AG10803 (cell line): ENCODE measurements around the gene TAF12.
A peak's percentile ranks its signal among the peaks of the same experiment; 100 is the strongest.
"Not testable (repeated sequence)": the region's sequence is repeated elsewhere in the genome, so short reads cannot be mapped to it uniquely, and the experiment has no call there.

ENCODE experiments used
- DNase-seq: peaks from one replicate; pipeline ENCODE4 v3.0.0; 2010; ENCODE audit warnings: low read depth
- H3K4me3 ChIP-seq: 2 replicates; pipeline ENCODE4 v1.5.1; 2011; ENCODE audit warnings: mild to moderate bottlenecking, low read length, control low read depth
- TF ChIP-seq, protein P1 (sequence below): conservative IDR thresholded peaks from 2 replicates; pipeline ENCODE4 v1.5.1; 2011; ENCODE audit warnings: mild to moderate bottlenecking, low read length, control low read depth, inconsistent platforms

Gene TAF12

DNA sequence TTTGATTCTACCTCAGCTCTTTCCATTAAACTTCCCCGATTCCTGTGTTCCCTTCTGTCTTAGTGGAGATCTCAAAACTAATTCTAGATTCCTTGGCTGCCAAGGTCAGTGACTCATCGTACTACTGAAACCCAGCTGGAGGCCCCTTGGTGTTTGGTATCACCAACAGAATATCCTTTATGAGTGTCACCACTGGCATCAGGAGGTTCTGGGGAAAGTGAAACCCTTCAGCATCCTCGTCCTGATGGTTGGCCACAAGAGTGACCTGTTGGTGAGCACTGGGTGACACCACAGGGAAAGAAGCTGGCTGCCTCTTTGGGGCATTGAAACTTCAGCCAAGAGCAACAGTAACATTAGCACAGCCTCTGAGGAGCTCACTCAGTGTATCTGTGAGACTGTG lies 41.2 kb downstream of the TAF12 start:
- H3K4me3 ChIP-seq: no peak overlapping the region
- peak; percentile 87 for DNase-seq
- TF ChIP-seq, protein P1, sequence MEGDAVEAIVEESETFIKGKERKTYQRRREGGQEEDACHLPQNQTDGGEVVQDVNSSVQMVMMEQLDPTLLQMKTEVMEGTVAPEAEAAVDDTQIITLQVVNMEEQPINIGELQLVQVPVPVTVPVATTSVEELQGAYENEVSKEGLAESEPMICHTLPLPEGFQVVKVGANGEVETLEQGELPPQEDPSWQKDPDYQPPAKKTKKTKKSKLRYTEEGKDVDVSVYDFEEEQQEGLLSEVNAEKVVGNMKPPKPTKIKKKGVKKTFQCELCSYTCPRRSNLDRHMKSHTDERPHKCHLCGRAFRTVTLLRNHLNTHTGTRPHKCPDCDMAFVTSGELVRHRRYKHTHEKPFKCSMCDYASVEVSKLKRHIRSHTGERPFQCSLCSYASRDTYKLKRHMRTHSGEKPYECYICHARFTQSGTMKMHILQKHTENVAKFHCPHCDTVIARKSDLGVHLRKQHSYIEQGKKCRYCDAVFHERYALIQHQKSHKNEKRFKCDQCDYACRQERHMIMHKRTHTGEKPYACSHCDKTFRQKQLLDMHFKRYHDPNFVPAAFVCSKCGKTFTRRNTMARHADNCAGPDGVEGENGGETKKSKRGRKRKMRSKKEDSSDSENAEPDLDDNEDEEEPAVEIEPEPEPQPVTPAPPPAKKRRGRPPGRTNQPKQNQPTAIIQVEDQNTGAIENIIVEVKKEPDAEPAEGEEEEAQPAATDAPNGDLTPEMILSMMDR: no peak

DNA sequence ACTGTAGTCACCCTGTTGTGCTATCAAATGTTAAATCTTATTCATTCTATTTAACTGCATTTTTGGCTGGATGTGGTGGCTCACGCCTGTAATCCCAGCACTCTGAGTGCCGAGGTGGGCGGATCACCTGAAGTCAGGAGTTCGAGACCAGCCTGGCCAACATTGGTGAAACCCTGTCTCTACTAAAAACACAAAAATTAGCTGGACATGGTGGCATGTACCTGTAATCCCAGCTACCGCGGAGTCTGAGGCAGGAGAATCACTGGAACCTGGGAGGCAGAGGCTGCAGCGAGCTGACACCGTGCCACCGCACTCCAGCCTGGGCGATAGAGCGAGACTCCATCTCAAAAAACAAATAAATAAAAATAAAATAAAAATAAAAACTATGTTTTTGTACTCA lies 46.6 kb downstream of the TAF12 start:
- DNase-seq, H3K4me3 ChIP-seq: not testable (repeated sequence)

DNA sequence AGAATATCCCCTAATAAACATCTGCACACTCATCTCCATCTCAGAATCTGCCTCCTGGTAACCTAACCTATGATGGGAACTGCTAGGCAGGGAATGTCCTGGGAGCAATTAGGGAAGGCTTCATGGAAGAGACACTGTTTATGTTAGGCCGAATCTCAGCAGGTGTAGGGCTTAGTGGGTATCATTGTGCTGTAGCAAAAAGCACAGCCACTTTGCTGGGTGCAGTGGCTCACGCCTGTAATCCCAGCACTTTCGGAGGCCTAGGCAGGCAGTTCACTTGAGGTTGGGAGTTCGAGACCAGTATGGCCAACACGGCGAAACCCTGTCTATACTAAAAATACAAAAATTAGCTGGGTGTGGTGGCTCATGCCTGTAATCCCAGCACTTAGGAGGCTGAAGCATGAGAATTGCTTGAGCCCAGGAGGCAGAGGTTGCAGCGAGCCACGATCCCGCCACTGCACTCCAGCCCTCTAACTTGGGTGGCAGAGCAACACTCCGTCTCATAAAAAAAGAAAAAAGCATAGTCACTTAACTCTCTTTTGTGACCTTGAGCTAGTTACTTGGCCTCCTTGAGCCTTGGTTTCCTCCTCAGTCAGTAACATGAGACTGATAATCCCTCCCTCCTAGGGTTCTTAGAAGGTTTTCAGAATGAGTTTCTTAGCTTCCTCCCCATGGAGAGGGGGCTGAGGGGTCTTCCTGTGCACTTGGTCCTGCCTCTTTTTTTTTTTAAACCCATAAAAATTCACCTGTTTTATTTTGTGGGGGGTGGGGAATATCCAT lies 47.3 kb downstream of the TAF12 start:
- TF ChIP-seq, protein P1: no peak

GRCh38 chr1:28594686-28595411 lies 48.0 kb downstream of the TAF12 start:
- peak; percentile 67 for DNase-seq
- not testable (repeated sequence) for H3K4me3 ChIP-seq

More for the DNA sequence above, 47.3 kb downstream of the TAF12 start:
- DNase-seq: no peak
- H3K4me3 ChIP-seq: no peak overlapping the region

GRCh38 chr1:28593988-28594356 lies 48.9 kb downstream of the TAF12 start:
- not testable (repeated sequence) for DNase-seq, H3K4me3 ChIP-seq

GRCh38 chr1:28592321-28593071 lies 50.4 kb downstream of the TAF12 start:
- TF ChIP-seq, protein P1: no peak
- H3K4me3 ChIP-seq: peak overlapping the region; percentile 62
- no peak for DNase-seq

DNA sequence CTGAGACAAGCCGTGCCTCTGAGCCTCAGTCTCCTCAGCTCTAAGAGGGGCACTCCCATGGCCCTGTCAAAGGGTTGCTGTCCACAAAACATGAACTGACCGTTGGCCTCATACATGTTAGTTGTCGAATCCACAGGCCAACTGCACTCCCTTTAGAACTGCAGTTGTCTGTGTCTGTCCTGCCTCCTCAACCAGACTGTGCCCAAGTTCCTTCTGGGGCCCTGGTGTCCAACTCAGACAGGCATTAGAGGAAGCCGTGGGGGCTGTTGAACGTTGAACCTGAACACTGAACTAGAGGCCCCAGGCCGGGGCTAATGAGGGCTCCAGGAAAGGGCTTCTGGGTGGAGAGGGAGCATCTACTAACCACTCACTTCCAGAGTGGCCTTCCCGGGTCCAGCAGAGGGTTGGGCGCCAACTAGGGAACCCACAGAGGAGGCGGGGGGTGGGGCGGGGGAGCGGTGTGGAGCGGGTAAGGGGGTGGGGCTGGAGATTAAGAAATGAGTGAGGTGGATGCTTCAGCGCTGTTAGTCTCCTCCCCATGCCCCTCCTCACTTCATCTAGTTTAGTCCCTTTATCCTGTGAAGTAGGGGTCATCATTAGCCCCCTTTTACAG lies 51.1 kb downstream of the TAF12 start, which contains the start of gene RAB42:
TSS of gene RAB42 (plus strand) at position 558 of the 613 bp plus-strand sequence. CDS start 247 bp downstream, outside the sequence.
- peak within 1 kb of the TSS; percentile 62 for H3K4me3 ChIP-seq
- peak; percentile 23 for DNase-seq

DNA sequence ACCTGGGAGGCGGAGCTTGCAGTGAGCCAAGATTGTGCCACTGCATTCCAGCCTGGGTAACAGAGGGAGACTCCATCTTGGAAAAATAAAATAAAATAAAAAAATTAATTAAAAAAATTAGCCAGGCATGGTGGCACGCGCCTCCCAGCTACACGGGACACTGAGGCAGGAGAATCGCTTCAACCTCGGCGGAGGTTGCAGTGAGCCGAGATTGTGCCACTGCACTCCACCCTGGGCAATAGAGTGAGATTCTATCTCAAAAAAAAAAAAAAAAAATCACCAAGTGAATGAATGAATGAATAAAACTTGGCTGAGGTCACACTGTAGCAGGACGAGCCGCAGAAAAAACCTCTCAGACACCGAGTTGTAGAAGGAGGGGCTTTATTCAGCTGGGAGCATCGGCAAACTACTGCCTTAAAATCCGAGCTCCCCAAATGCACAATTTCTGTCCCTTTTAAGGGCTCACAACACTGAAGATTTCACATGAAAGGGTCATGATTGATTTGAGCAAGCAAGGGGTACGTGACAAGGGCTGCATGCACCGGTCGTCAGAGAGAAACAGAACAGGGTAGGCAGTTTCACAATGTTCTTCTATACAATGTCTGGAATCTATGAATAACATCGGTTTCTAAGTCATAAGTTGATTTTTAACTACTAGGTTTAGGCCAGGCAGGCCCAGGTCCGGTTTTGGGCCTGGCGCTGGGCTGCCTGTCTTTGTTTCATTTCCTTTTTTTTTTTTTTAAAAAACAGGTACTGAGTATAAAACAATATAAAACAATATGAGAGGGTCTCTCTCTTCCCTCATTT lies 56.1 kb downstream of the TAF12 start:
- DNase-seq, H3K4me3 ChIP-seq: not testable (repeated sequence)

More for the DNA sequence above, 51.1 kb downstream of the TAF12 start, which contains the start of gene RAB42:
- TF ChIP-seq, protein P1: no peak
